DOHH2 (cell line): ENCODE measurements around the gene SAMD4B.

Experiments
- CTCF ChIP-seq: fragments of 200-600 bp; sonication (generic); IDR thresholded peaks from one replicate; pipeline ENCODE4 v1.5.1; 2014; ENCODE audit warnings: antibody characterized with exemption, mild to moderate bottlenecking, low read depth, low read length; ENCODE audit not compliant: poor library complexity, severe bottlenecking
- EZH2phosphoT487 ChIP-seq: fragments of 200-600 bp; sonication (generic); IDR thresholded peaks from 2 replicates; pipeline ENCODE4 v1.6.1; 2017; ENCODE audit warnings: borderline replicate concordance, mild to moderate bottlenecking, antibody characterized with exemption, low read length, moderate library complexity, mixed read lengths

- TF ChIP-seq CTCF (no peak), EZH2phosphoT487 (no peak)
Observed at GRCh38 chr19:39402346-39403300, 60.4 kb downstream of the SAMD4B start.
